ENCODE results near the gene ETS2. TPM values are rescaled to one million over a fixed set of nuclear protein-coding genes. Genes with fewer than 3 reads are reported as not detected.

Gene ETS2
- total RNA-seq, 1 donor from 2014 or later, result 13.6 TPM

DNA sequence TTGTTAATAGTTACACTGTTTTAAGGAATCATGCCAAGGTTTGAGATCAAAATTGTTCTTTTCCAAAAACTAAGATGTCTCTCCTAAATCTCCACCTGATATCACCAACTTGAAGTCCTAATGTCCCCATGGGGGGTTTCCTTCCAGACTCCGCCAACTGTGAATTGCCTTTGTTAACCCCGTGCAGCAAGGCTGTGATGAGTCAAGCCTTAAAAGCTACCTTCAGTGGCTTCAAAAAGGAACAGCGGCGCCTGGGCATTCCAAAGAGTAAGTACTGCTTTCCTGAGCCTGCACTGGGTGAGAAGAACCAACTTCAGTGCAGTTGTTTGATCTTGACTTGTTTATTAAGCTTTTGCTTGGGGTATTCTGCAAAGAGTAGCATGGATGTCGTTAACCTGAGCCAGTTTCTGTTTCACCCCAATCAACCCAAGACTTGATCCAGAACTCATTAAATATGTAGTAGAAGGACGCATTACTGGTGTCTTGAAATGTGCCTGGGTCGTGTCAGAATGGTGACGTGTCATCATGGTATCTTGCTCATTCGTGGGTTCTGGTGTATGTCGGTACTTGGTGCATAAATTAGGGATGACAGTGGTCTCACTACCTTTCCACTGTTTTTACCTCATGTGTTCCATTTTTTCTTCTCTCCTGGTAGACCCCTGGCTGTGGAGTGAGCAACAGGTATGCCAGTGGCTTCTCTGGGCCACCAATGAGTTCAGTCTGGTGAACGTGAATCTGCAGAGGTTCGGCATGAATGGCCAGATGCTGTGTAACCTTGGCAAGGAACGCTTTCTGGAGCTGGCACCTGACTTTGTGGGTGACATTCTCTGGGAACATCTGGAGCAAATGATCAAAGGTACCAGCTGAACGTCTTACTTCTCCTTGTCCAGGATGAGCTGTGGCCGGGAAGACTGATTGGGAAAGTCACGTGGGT lies 8.7 kb downstream of the ETS2 start:
- TF ChIP-seq, protein P1, sequence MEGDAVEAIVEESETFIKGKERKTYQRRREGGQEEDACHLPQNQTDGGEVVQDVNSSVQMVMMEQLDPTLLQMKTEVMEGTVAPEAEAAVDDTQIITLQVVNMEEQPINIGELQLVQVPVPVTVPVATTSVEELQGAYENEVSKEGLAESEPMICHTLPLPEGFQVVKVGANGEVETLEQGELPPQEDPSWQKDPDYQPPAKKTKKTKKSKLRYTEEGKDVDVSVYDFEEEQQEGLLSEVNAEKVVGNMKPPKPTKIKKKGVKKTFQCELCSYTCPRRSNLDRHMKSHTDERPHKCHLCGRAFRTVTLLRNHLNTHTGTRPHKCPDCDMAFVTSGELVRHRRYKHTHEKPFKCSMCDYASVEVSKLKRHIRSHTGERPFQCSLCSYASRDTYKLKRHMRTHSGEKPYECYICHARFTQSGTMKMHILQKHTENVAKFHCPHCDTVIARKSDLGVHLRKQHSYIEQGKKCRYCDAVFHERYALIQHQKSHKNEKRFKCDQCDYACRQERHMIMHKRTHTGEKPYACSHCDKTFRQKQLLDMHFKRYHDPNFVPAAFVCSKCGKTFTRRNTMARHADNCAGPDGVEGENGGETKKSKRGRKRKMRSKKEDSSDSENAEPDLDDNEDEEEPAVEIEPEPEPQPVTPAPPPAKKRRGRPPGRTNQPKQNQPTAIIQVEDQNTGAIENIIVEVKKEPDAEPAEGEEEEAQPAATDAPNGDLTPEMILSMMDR (IDR thresholded peaks at IDR 0.05), result no peak
- Mint-ChIP-seq H3K4me1 (ENCODE audit: low read depth) (peaks cover 21% of the 10 kb centered on the region), H3K4me3 (ENCODE audit: unreplicated experiment) (no peak overlapping the region), H3K9me3 (ENCODE audit: low read depth) (no peaks in the 10 kb centered on the region), H3K36me3 (ENCODE audit: low read depth) (peaks cover 50% of the 10 kb centered on the region), H3K27me3 (ENCODE audit: low read depth) (no peaks in the 10 kb centered on the region), H3K27ac (ENCODE audit: unreplicated experiment) (no peak overlapping the region)
- DNase-seq (ENCODE audit: low spot score), result no peak

DNA sequence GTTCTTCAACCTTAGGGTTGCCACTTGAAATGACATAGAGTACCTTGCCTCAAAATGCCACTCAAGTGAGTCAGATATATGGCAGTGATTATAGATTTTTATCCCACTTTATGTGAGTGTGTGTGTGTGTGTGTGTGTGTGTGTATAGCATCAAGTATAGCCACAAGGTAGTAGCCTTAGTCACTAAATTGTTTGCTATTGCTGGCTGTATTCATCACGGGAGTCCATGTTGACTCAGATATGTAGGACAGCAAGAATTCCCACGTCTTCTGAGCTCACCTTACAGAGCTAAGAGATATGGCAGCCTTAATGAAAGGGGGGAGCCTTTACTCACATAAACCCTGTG lies 9.3 kb downstream of the ETS2 start:
- DNase-seq (ENCODE audit: low spot score), result no peak
- H3K27me3 Mint-ChIP-seq (ENCODE audit: low read depth), result no peaks in the 10 kb centered on the region
- H3K27ac Mint-ChIP-seq (ENCODE audit: unreplicated experiment), result no peak overlapping the region
- TF ChIP-seq, protein P1 (IDR thresholded peaks at IDR 0.05), result no peak
- H3K4me3 Mint-ChIP-seq (ENCODE audit: unreplicated experiment), result no peak overlapping the region
- no peaks in the 10 kb centered on the region for H3K9me3 Mint-ChIP-seq (ENCODE audit: low read depth)
- peaks cover 55% of the 10 kb centered on the region for H3K36me3 Mint-ChIP-seq (ENCODE audit: low read depth)
- peaks cover 27% of the 10 kb centered on the region for H3K4me1 Mint-ChIP-seq (ENCODE audit: low read depth)

DNA sequence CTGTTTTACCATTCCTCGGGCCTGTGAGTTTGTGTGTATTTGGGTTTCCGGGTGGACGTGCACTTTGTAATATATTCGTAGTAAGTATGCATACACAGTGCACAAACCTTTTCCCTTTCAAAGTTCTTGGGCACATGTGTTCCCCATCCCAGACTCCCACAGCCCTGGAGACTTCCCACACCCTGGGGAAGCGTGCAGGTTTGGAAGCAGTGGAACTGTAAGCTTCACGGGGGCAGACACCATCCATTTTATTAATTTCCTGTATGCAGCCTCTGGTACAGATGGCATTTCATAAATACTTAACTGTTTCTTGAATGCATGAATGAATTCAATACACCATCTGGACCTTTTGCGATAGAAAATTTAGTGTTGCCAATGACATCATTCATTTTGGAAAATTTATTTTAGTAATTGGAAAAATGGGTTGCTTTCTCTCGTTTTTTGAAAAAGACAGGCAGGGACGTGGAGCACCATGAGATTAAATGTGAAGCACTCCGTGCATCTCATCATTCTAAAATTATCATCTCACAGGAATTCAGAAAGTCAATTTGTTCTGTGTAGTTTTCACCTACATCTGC lies 10.8 kb downstream of the ETS2 start:
- DNase-seq (ENCODE audit: low spot score), result no peak
- H3K4me1 Mint-ChIP-seq (ENCODE audit: low read depth), result peaks cover 26% of the 10 kb centered on the region
- H3K9me3 Mint-ChIP-seq (ENCODE audit: low read depth), result no peaks in the 10 kb centered on the region
- H3K27ac Mint-ChIP-seq (ENCODE audit: unreplicated experiment), result no peak overlapping the region
- TF ChIP-seq, protein P1 (IDR thresholded peaks at IDR 0.05), result no peak
- peaks cover 54% of the 10 kb centered on the region for H3K36me3 Mint-ChIP-seq (ENCODE audit: low read depth)
- H3K27me3 Mint-ChIP-seq (ENCODE audit: low read depth), result no peaks in the 10 kb centered on the region
- H3K4me3 Mint-ChIP-seq (ENCODE audit: unreplicated experiment), result no peak overlapping the region

DNA sequence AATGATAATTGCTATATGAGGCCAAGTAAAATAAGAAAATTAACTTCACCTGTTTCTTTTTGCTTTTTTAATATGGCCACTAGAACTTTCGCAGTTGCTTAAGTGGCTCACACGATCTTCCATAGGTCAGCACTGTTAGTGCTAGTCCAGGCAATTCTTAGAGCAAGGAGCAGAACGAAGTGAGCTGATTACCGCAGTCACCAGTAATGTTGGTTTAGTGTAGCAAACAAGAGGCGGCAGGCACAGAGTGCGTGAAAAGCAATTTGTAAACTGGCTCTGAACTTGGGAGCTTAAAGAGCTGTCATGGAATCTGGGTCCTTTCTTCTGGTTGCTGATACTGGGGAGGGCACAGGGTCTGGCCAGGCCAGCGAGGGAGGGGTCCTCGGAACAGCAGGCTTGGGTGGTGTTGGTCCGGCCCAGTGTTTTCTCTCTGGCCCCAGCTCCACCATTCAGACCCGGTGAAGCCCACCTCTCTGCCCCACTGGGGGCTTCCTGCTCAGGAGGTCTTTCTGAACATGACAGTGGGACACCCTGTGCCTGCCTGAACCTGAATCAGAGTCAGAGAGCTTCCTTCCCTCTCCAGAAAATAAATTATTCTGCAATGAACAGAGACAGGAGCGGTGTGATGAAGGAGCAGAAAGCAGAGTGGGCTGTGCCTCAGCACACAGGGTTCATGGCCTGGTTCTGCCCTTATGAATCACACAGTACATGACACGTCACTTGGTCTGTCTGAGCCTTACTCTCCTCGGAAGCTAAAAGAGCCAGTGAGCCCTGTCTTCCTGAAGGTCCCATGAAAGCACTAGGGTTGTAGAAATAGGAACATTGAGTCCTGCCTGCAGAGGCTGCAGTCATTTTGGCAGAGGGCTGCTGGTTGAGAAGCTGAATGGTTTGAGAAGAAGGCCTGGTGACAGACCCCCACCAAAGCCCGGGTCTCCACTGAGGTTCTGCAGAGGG lies 11.9 kb downstream of the ETS2 start:
- H3K27ac Mint-ChIP-seq (ENCODE audit: unreplicated experiment), result peak overlapping the region; percentile 36
- H3K9me3 Mint-ChIP-seq (ENCODE audit: low read depth), result no peaks in the 10 kb centered on the region
- no peaks in the 10 kb centered on the region for H3K27me3 Mint-ChIP-seq (ENCODE audit: low read depth)
- H3K4me3 Mint-ChIP-seq (ENCODE audit: unreplicated experiment), result no peak overlapping the region
- TF ChIP-seq, protein P1 (IDR thresholded peaks at IDR 0.05), result no peak
- H3K36me3 Mint-ChIP-seq (ENCODE audit: low read depth), result peaks cover 60% of the 10 kb centered on the region
- DNase-seq (ENCODE audit: low spot score), result no peak
- peaks cover 29% of the 10 kb centered on the region for H3K4me1 Mint-ChIP-seq (ENCODE audit: low read depth)

DNA sequence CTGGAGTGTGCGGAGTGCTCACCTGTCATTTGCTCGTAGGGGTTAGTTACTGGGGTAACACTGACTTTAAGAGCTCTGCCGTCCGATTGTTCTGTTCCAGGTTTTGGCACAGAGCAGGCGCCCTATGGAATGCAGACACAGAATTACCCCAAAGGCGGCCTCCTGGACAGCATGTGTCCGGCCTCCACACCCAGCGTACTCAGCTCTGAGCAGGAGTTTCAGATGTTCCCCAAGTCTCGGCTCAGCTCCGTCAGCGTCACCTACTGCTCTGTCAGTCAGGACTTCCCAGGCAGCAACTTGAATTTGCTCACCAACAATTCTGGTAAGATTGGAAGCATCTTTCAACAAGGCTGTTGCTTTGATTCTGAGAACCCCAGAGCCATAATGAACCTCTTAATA lies 12.6 kb downstream of the ETS2 start:
- H3K27ac Mint-ChIP-seq (ENCODE audit: unreplicated experiment), result no peak overlapping the region

More for the DNA sequence above, 12.6 kb downstream of the ETS2 start:
- TF ChIP-seq, protein P1 (IDR thresholded peaks at IDR 0.05), result no peak
- no peaks in the 10 kb centered on the region for H3K9me3 Mint-ChIP-seq (ENCODE audit: low read depth)
- H3K4me1 Mint-ChIP-seq (ENCODE audit: low read depth), result peaks cover 35% of the 10 kb centered on the region
- no peak for DNase-seq (ENCODE audit: low spot score)
- peaks cover 59% of the 10 kb centered on the region for H3K36me3 Mint-ChIP-seq (ENCODE audit: low read depth)
- H3K27me3 Mint-ChIP-seq (ENCODE audit: low read depth), result no peaks in the 10 kb centered on the region
- no peak overlapping the region for H3K4me3 Mint-ChIP-seq (ENCODE audit: unreplicated experiment)

Data from chondrocyte (in vitro differentiated cells).